ENCODE results near the gene HECA.

Gene HECA, protein sequence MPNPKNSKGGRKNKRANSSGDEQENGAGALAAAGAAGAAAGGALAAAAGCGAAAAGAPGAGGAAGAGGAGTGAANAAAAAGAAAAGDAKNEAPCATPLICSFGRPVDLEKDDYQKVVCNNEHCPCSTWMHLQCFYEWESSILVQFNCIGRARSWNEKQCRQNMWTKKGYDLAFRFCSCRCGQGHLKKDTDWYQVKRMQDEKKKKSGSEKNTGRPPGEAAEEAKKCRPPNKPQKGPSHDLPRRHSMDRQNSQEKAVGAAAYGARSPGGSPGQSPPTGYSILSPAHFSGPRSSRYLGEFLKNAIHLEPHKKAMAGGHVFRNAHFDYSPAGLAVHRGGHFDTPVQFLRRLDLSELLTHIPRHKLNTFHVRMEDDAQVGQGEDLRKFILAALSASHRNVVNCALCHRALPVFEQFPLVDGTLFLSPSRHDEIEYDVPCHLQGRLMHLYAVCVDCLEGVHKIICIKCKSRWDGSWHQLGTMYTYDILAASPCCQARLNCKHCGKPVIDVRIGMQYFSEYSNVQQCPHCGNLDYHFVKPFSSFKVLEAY

GRCh38 chr6:139134817-139135577 is at the start of gene HECA:
TSS of gene HECA (plus strand) at chr6:139135080. CDS start at chr6:139135397, 317 bp downstream.
- peak; percentile 69 to 94 for DNase-seq

- DNase-seq: no peak
Observed at GRCh38 chr6:139091826-139092225, 43.1 kb upstream of the HECA start.

DNA sequence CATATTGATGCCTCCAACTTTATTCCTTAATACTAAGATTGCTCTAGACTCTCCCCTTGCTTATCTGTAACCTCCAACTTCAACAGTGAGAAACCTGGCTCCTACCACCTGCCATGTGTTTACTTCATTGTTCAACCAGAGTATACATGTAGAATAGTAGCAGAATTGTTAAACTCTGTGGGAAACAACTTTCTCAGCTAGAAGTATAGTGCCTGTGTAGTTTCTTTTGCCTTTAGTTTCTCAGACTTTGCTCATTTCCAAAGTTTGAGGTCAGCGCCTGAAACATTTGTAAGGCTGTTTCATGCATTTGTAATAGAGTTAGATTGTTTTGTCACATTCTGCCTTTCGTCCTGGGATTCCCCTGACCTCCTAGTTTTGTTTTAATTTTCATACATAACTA is 34.9 kb upstream of the HECA start:
- no peak for DNase-seq

DNA sequence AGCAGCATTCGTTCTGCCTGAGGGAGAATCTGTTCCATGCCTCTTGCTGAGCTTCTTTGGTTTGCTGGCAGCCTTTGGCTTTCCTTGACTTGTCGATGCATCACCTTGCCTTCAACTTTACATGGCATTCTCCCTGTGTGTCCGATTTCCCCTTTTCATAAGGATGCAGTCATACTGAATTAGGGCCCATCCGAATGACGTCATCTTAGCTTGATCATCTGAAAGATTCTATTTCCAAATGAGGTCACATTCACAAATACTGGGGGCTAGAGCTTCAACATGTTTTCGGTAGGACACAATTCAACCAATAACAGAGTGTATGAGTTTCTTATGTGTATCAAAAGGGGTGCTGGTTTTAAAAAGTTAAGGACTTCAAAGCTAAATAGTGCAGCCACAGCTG is 27.8 kb upstream of the HECA start:
- no peak for DNase-seq

- no peak for DNase-seq
Observed at GRCh38 chr6:139108378-139108777, 26.5 kb upstream of the HECA start.

- DNase-seq: no peak
Observed at GRCh38 chr6:139109558-139109957, 25.3 kb upstream of the HECA start.

DNA sequence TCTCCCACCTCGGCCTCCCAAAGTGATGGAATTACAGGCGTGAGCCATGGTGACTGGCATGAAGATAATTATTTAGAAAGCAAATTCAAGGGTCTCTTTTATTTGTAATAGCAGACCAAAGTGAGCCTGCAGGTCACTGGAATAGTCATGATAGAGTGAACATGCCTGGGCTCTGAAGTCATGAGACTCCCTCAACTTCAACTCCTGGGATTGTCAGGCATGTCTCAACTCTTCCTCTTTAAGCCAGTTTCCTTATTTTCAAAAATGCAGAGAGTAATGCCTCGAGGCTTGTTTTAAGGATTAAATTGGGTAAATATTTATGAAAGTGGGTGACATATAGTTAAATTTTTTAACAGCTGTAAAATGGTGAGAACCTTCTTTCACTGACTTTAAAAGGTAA is 22.7 kb upstream of the HECA start:
- DNase-seq: no peak

DNA sequence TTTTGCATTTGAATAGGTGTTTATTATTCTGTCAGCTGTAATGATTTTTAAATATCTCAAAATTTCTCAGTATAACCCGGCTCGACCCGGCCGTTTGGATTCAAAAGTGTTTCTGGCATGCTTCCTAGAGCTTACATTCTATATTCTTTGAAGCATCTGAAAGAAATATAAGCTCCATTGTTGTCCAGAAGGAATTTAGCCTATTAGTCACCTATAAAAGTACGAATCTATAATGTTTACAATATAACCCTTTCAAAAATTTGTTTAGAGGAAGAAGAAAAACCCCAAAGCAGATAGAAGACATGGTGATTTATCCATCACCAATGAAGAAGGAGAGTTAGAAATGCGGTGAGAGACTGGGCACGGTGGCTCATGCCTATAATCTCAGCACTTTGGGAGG is 22.3 kb upstream of the HECA start:
- DNase-seq: no peak

- DNase-seq: peak in 1 of 2 donors; percentile 29
Observed at GRCh38 chr6:139114746-139115145, 20.1 kb upstream of the HECA start.

DNA sequence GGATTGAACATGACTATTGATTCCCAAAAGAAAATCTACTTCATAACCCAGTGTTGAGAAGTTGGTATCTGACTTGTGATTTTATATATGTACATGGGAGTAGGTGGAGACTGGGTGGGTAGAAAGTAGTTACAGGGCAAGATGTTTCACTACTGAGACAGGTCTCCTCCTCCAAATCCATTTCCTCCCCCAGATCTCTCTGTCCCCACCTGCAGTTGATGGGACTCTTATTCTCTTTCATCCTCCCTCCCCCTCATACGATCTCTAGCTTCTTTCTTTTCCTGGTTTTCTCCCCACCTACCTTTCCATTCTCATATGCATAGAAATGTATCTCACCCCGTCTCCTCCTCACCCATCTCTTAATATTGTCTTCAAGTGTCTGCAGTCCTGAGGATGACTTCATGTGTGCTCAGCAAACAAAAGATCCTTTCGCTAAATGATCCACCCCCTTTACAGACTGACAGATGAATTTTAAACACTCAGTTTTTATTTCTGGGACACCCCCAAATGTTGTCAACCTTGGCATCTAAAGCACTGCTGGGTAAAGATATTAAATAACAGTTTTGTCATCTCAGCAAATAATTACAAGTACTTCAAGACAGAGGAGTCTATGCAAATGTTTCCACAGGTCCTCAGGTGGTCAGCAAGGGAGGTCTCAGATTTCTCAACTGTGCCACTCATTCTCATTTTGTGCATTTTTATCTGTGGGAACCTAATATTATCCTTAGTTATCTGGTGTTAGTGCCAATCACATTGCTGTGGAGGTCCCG is 18.7 kb upstream of the HECA start:
- DNase-seq: no peak

DNA sequence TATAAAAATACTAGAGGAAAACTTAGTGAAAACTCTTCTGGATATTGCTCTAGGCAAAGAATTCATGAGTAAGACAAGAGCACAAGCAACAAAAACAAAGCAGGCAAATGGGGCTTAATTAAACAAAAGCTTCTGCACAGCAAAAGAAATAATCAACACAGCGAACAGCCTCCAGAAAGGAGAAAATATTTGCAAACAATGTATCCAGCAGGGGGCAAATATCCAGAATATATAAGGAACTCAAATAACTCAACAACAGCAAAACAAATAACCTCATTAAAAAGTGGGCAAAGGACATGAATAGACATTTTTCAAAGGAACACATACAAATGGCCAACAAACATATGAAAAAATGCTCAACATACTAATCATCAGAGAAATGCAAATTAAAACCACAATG is 17.1 kb upstream of the HECA start:
- no peak for DNase-seq

- DNase-seq: no peak
Observed at GRCh38 chr6:139119552-139119951, 15.3 kb upstream of the HECA start.

DNA sequence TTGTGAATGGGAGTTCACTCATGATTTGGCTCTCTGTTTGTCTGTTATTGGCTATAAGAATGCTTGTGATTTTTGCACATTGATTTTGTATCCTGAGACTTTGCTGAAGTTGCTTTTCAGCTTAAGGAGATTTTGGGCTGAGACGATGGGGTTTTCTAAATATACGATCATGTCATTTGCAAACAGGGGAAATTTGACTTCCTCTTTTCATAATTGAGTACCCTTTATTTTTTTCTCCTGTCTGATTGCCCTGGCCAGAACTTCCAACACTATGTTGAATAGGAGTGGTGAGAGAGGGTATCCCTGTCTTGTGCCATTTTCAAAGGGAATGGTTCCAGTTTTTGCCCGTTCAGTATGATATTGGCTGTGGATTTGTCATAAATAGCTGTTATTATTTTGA is 12.1 kb upstream of the HECA start:
- DNase-seq: peak in 1 of 2 donors; percentile 34

DNA sequence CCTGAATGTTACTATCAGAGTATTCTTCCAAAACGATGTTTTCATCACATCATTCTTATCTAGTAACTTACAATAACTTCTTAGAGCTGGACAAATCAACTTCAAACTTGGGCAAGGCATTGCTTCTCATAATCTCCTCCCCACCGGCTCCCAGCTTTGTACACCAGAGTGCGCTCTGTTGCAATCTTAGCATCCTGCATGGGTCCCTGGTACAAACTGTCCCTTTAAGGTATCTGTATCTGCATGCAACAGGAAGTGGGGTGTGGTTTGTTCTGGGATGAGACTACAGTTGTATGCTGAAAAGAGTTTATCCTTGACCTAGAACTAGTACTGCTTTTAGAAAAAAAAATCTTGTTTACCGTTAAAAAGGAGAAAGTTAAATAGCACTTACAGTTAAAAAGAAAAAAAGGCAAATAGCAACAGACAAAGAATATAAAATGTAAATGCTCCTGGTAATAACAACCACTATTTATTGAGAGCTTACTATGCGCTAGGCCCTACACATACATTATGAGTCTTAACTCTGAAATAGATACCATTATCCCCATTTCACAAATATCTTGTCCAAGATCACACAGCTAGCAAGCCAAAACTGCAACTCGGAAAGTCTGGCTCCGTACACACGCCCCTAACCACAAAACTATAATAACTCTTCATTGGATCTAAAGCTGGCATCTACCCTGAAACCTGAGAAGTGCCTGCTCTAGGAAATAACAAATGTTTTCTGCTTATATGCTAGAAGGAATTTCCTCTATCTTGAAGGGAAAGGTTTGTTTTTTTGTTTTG is 9.8 kb upstream of the HECA start:
- peak in 1 of 2 donors; percentile 72 for DNase-seq

- peak in 1 of 2 donors; percentile 82 for DNase-seq
Observed at GRCh38 chr6:139126255-139126654, 8.6 kb upstream of the HECA start.

DNA sequence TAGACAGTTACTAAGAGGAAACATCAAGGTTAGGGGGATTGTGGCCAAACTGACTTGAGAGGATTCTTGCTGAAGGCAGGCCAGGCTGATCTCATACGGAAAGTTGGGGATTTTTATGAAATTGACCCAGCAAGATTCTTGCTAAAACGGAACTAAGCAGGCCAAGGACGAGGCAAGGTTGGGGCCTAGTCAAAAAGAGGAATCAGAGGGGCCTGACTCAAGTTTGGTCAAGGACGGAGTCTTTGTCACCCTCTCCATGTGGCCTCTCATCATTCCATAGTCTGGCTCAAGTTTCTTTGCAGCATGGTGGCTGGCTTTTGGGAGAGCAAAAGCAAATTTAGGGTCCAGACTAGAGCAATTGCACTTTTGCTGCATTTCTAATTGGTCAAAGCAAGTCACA is 7.9 kb upstream of the HECA start:
- DNase-seq: no peak

DNA sequence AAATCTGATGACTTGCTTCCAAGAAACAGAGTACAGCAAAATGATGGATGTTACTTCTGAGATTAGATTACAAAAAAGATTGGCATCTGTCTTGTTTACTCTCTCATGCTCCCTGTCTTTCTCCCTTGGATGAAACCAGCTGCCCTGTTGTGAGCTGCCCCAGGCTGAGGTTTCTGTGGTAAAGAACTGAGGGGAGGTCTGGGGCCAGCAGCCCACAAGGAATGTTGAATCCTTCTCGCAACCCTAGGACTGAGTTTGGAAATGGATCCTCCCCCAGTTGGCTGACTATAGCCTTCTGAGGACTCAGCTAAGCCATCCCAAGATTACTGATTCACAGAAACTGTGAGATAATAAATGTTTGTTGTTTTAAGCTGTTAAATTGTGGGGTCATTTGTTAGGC is 5.6 kb upstream of the HECA start:
- DNase-seq: no peak

DNA sequence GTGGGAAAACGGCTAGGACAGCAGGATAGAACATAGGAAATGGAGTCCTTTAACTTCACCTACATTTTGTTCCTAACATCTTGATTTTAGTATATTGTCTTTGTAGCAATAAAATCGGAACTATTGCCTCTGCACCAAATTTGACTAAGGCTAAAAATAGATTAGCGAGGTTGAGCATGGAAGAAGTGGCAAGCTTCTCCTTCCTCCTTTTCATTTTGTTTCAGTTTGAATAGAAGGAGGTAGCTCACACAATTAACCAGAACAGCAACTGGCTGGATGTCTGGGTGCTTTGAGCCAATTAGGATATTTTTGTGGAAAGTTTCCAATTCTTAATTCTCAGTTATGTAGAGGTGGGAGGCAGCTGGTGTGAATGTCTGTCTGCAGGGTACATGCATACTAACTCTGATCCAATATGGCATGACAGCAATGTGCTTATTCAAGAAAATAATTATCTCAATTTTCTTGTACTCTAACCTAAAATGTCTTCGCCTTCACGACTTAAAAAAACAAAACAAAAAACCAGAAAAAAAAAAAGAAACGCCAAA is 3.1 kb upstream of the HECA start:
- peak in 1 of 2 donors; percentile 51 for DNase-seq

GRCh38 chr6:139133262-139134063 is 1.4 kb upstream of the HECA start:
- no peak for DNase-seq

DNA sequence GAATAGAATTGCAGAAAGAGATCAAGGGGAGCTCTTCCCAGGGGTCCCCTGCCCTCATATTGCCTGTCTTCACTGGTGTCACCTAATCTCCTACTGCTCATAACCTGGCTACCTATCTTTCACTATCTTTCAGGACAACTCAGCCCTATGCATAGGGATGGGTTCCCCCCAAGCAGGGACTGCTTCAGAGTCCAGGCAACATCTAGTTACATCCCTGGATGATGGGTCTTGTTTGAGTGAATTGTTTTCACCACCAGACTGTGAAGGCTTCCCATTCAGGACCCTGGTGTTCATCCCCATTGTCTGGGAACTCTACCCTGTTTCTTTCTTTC is 850 bp upstream of the HECA start:
- DNase-seq: no peak
